ENCODE results near the gene RSPO3.
A peak's percentile ranks its signal among the peaks of the same experiment; 100 is the strongest.

The RSPO3 gene

GRCh38 chr6:127110712-127111111 lies 7.8 kb upstream of the RSPO3 start:
- no peak for DNase-seq (ENCODE audit: extremely low read depth in 1 of 2, low read depth in 1 of 2)

DNA sequence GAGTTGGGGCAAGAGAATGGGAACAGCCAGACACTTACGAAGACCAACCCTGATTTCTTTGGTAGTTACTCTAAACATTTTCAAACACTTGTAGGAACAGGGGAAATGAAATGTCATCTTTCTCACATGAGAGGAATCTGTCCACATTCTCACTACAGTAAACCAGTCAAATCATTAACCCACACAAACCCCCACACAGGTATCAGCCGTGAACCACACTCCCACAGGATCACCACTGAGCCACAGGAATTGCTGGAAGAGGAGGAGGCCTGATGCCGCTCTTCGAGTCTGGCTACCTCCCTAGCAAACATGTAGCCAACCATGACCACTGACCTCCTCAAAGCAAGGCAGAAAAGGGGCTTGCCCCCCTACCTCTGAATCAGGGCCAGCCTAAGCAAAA lies 6.9 kb upstream of the RSPO3 start:
- DNase-seq (ENCODE audit: extremely low read depth in 1 of 2, low read depth in 1 of 2): no peak

- no peak for DNase-seq (ENCODE audit: extremely low read depth in 1 of 2, low read depth in 1 of 2)
Observed at GRCh38 chr6:127114214-127114760, 4.2 kb upstream of the RSPO3 start.

DNA sequence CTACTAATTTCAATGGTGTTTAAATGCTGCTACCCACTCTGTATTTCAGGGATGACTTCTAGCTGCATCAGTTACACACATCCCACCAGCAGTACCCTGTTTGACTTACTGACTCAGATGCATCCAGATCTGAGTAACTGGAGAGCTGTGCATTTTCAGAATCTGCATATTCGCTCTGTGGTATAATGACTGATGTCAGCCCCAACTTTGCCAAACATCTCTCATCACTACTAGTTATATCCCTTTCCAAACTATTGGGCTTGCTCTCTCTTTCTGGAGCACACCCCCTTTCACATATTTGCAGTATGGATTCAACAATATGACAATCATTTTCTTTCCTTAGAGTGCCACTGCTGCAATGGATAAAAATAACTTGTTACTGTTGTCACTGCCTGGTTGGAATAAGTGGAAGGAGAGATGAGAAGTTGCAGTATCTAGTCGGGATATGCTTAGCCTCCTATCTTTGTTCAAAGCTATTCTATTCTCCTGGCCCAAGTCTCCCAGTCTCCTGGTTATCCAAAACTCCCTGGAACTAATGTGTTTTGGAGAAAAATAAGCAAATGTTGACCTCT lies 3.3 kb upstream of the RSPO3 start:
- no peak for DNase-seq (ENCODE audit: extremely low read depth in 1 of 2, low read depth in 1 of 2)

- no peak for DNase-seq (ENCODE audit: extremely low read depth in 1 of 2, low read depth in 1 of 2)
Observed at GRCh38 chr6:127115746-127116145, 2.7 kb upstream of the RSPO3 start.

GRCh38 chr6:127117979-127118297 lies 533 bp upstream of the RSPO3 start:
- DNase-seq (ENCODE audit: extremely low read depth in 1 of 2, low read depth in 1 of 2): no peak

DNA sequence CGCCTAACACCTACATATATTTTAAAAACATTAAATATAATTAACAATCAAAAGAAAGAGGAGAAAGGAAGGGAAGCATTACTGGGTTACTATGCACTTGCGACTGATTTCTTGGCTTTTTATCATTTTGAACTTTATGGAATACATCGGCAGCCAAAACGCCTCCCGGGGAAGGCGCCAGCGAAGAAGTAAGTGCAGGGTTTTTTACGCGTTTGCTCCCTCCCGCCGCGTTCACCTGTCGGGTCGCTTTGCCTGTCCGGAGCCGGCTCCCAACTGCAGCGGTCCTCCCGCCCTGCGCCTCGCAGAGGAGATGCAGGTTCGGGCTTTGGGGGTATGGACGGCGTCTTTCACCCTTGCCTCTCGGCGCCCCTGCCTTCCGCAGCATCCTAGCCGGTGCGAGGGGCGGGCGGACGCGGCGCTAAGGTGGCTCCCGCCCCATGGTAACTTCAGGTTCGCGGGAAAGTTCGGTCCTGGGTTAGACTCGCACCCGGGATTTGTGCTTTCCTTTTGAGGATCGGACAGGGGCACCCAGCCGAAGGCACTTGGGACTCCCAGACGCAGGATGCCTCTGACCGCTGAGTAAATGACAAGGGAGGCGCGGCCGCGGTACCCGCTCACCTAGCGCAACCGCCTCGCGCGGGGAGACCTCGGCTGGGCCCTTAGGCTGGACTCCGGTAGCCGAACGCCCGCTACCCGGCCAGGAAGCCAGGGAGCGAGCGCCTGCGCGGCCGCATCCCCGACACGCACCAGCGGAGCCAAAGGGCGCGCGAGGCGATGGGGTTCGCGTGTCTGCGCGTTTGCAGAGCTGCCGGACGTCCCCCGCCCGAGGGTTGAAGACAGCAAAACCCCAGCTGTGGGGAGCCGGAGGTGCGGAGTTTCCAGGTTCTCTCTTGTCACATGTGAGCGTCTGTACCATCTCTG lies 891 bp downstream of the RSPO3 start:
- DNase-seq (ENCODE audit: extremely low read depth in 1 of 2, low read depth in 1 of 2): no peak

- DNase-seq (ENCODE audit: extremely low read depth in 1 of 2, low read depth in 1 of 2): no peak
Observed at GRCh38 chr6:127120023-127120786, 1.7 kb downstream of the RSPO3 start.

GRCh38 chr6:127120787-127121636 lies 2.5 kb downstream of the RSPO3 start:
- peak; percentile 11 to 22 for DNase-seq (ENCODE audit: extremely low read depth in 1 of 2, low read depth in 1 of 2)

DNA sequence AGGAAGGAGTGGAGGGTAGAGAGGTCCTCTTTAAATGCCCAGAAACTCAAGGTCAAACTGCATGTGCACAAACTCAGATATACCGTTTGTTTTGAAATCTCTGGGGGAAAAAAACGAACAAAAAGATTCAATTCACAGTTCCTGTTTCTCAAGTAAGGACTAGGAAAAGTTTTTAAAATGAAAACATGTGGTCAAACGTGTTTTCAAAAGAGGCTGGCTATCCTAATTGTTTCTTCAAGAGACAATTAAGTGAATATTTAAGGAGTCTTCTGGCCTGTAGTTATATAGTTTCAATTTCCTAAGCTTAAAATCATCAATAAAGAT lies 3.1 kb downstream of the RSPO3 start:
- DNase-seq (ENCODE audit: extremely low read depth in 1 of 2, low read depth in 1 of 2): no peak

DNA sequence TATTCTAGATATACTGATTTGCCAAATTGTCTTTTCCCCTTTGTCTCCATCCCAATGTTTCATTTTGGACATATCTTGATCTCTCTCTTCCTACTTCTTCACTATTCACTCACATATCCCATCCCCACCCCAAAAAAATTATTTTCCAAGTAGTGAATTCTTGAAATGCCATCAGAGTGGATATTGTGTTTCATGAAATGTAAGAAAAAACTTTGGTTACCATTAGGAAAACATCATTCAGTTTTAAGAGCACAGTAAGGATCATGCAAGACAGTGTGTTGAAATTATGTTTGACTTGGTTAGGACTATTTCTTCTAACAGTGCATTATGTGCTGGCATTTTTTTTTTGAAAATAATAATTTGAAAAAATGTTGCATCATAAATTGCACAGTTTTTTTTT lies 5.7 kb downstream of the RSPO3 start:
- DNase-seq (ENCODE audit: extremely low read depth in 1 of 2, low read depth in 1 of 2): no peak

DNA sequence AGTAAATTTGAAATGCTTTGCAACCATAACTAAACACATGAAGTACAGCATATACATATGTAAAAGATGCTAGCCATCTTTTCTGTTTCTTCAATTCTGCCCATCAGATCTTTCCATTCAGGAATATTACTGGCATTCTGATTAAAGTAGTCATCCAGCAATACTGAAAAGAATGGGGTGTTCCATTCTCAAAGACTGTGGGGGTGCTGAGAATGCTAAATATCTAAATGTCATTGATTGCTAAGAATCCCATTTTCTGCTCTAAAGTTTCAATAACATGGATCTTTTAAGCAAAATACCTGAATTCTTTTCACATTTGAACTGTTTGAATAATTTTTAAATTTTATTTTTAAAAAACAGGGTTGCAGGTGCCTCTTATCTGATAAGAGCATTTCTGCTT lies 6.2 kb downstream of the RSPO3 start:
- no peak for DNase-seq (ENCODE audit: extremely low read depth in 1 of 2, low read depth in 1 of 2)

DNA sequence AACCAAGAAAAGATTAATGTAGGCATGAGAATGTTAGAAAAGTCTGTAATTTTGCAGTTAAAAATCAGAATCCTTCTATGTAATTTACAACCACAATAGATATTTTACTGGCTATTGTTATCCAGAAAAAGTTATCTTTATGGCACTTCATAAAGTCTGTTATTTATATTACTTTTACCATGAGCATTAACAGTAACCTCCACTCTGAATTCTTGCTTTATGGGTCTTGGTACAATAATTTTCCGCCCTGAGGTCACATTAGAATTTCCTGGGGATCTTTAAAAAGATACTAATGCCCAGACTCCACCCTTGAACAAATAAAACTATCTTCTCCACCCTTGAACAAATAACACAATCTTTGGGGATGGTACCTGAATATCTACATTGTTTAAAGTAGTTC lies 9.6 kb downstream of the RSPO3 start:
- DNase-seq (ENCODE audit: extremely low read depth in 1 of 2, low read depth in 1 of 2): no peak

DNA sequence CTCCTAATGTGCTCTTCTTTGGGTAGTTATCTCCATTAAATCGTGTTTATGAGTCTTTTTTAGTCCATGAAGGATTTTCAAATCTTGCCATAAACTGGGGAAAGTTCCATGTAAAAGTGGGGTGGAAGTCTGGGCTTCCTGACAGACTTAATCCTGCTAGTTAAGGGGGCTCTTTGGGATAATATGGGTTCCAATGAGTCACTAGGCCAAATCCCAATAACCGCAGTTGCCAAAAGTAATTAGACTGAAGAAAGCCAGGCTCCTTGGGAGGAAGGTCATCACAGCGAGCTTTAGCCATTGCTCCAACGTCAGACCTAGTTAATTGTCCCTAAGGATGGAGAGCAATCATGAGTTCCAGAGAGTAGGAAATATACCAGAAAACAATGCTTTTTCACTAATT lies 10.8 kb downstream of the RSPO3 start:
- no peak for DNase-seq (ENCODE audit: extremely low read depth in 1 of 2, low read depth in 1 of 2)

- DNase-seq (ENCODE audit: extremely low read depth in 1 of 2, low read depth in 1 of 2): no peak
Observed at GRCh38 chr6:127131275-127131674, 12.8 kb downstream of the RSPO3 start.

GRCh38 chr6:127131772-127132376 lies 13.4 kb downstream of the RSPO3 start:
- DNase-seq (ENCODE audit: extremely low read depth in 1 of 2, low read depth in 1 of 2): no peak

- no peak for DNase-seq (ENCODE audit: extremely low read depth in 1 of 2, low read depth in 1 of 2)
Observed at GRCh38 chr6:127134136-127134535, 15.7 kb downstream of the RSPO3 start.

- no peak for DNase-seq (ENCODE audit: extremely low read depth in 1 of 2, low read depth in 1 of 2)
Observed at GRCh38 chr6:127136786-127137185, 18.3 kb downstream of the RSPO3 start.

DNA sequence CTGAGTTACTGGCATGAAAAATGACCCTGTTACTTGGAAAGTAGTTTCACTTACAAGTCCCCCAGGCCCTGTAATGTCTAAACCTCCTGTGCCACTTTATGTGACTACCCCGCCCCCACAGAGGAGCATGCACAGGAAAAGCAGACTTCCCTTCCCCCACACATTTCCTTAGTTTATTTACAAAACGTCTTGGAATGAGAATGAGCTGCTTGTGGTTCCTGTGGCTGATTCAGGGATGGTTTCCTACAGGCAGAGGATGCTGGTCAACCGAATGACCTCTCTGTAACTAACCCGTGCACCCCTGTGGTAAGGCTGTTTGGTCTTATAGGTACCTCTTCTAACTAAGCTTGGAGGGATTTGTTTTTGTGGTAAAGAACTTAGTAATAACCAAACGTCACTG lies 28.5 kb downstream of the RSPO3 start:
- DNase-seq (ENCODE audit: extremely low read depth in 1 of 2, low read depth in 1 of 2): no peak

- no peak for DNase-seq (ENCODE audit: extremely low read depth in 1 of 2, low read depth in 1 of 2)
Observed at GRCh38 chr6:127147534-127147933, 29.1 kb downstream of the RSPO3 start.
